Panc1 (cell line): Measurements from ENCODE around the gene PRDM12.

Source experiments
- CTCF ChIP-seq: fragments of 450-650 bp; IDR thresholded peaks from 2 replicates; pipeline ENCODE4 v1.5.1; 2017; ENCODE audit warnings: mild to moderate bottlenecking
- REST ChIP-seq, 2 experiments: IDR thresholded peaks; 2 replicates each; pipeline ENCODE4 v1.6.1; 2011 to 2012; ENCODE audit warnings: low read depth in 2 of 2, control low read depth in 1 of 2, low read length in 1 of 2, mild to moderate bottlenecking in 1 of 2, moderate library complexity in 1 of 2; ENCODE audit not compliant: insufficient read depth in 1 of 2
- SIN3A ChIP-seq: IDR thresholded peaks from 2 replicates; pipeline ENCODE4 v1.6.1; 2012; ENCODE audit warnings: low read depth, mild to moderate bottlenecking, low read length, moderate library complexity, borderline replicate concordance; ENCODE audit not compliant: insufficient read depth
- TCF7L2 ChIP-seq: IDR thresholded peaks from 2 replicates; pipeline ENCODE4 v1.6.1; 2011; ENCODE audit warnings: mild to moderate bottlenecking, low read depth, low read length, inconsistent platforms

- no peak for TF ChIP-seq REST (IDR thresholded peaks at IDR 0.05; ENCODE audit: insufficient read depth in 1 of 2, low read depth in 2 of 2, low read length in 1 of 2)
- TF ChIP-seq CTCF, result no peak
- no peak for TF ChIP-seq SIN3A
- TF ChIP-seq TCF7L2, result no peak
These were observed 11.0 kb downstream of the PRDM12 start for GRCh38 chr9:130675396-130675795.
